Endometrium (tissue), 2 donors: ENCODE measurements around the gene MAP3K7.

ENCODE experiments used
- FAIRE-seq: peaks from 2 replicates; lab custom pipeline; 2012; peaks lifted over from hg19 to GRCh38; lab: Jason Lieb, UNC
- donor health status: control.
- donor health status: control.

MAP3K7 gene

GRCh38 chr6:90525421-90525820, 61.5 kb downstream of the MAP3K7 start:
- FAIRE-seq: no peak

- FAIRE-seq: no peak
Measured at GRCh38 chr6:90523779-90524310, 63.0 kb downstream of the MAP3K7 start.

GRCh38 chr6:90521955-90522354, 64.9 kb downstream of the MAP3K7 start:
- no peak for FAIRE-seq

- no peak for FAIRE-seq
Measured at GRCh38 chr6:90516074-90516660, 70.7 kb downstream of the MAP3K7 start.

- FAIRE-seq: no peak
Measured at GRCh38 chr6:90514496-90514895, 72.4 kb downstream of the MAP3K7 start.

GRCh38 chr6:90508753-90509152, 78.1 kb downstream of the MAP3K7 start:
- no peak for FAIRE-seq

- FAIRE-seq: no peak
Measured at GRCh38 chr6:90502866-90503407, 83.9 kb downstream of the MAP3K7 start.

GRCh38 chr6:90502381-90502780, 84.5 kb downstream of the MAP3K7 start:
- FAIRE-seq: no peak

- FAIRE-seq: no peak
Measured at GRCh38 chr6:90500458-90500857, 86.4 kb downstream of the MAP3K7 start.

GRCh38 chr6:90497411-90497810, 89.5 kb downstream of the MAP3K7 start:
- FAIRE-seq: no peak

GRCh38 chr6:90496258-90497016, 90.4 kb downstream of the MAP3K7 start:
- FAIRE-seq: peak; percentile 21

GRCh38 chr6:90495216-90495817, 91.6 kb downstream of the MAP3K7 start:
- FAIRE-seq: no peak

- FAIRE-seq: peak; percentile 60
Measured at GRCh38 chr6:90494067-90494780, 92.6 kb downstream of the MAP3K7 start.

- FAIRE-seq: no peak
Measured at GRCh38 chr6:90493332-90493731, 93.5 kb downstream of the MAP3K7 start.

- FAIRE-seq: no peak
Measured at GRCh38 chr6:90492798-90493197, 94.1 kb downstream of the MAP3K7 start.

- no peak for FAIRE-seq
Measured at GRCh38 chr6:90492369-90492768, 94.5 kb downstream of the MAP3K7 start.

- FAIRE-seq: no peak
Measured at GRCh38 chr6:90490030-90490716, 96.7 kb downstream of the MAP3K7 start.

GRCh38 chr6:90488816-90489215, 98.1 kb downstream of the MAP3K7 start:
- no peak for FAIRE-seq

- FAIRE-seq: no peak
Measured at GRCh38 chr6:90485635-90486277, 101.1 kb downstream of the MAP3K7 start.

- FAIRE-seq: no peak
Measured at GRCh38 chr6:90484903-90485302, 102.0 kb downstream of the MAP3K7 start.

GRCh38 chr6:90484385-90484784, 102.5 kb downstream of the MAP3K7 start:
- no peak for FAIRE-seq
